SK-N-SH treated with all-trans-retinoic acid at 6 μM for 48 hours (cell line): ENCODE measurements around the gene LYSET.

ENCODE experiments used
- ATAC-seq: fragments of 200-7000 bp; cut with Tn5 transposase; 3 replicates; pipeline ENCODE4 v1.9.1; 2020; ENCODE audit warnings: mild to moderate bottlenecking, moderate library complexity
- ARNTL ChIP-seq: fragments of 450-650 bp; formaldehyde crosslinking; IDR thresholded peaks from 2 replicates; pipeline ENCODE4 v1.5.0; 2020; ENCODE audit warnings: low read depth, mild to moderate bottlenecking, moderate library complexity, borderline replicate concordance
- BACH2 ChIP-seq: fragments of 250-450 bp; sonication (Bioruptor Pico); IDR thresholded peaks from 2 replicates; pipeline ENCODE4 v1.9.0; 2021; ENCODE audit warnings: mild to moderate bottlenecking, borderline replicate concordance
- CREB5 ChIP-seq: fragments of 250-450 bp; sonication (Bioruptor Pico); IDR thresholded peaks from 2 replicates; pipeline ENCODE4 v1.5.1; 2020; ENCODE audit warnings: low read depth, mild to moderate bottlenecking, moderate library complexity
- CSDC2 ChIP-seq: fragments of 250-450 bp; sonication (Bioruptor Pico); IDR thresholded peaks from 2 replicates; pipeline ENCODE4 v1.5.0; 2020; ENCODE audit warnings: mild to moderate bottlenecking, moderate library complexity
- CSRNP3 ChIP-seq: fragments of 250-450 bp; sonication (Bioruptor Pico); IDR thresholded peaks from 2 replicates; pipeline ENCODE4 v1.5.1; 2021; ENCODE audit warnings: mild to moderate bottlenecking, moderate library complexity
- ESRRG ChIP-seq: fragments of 250-450 bp; sonication (Bioruptor Pico); IDR thresholded peaks from 2 replicates; pipeline ENCODE4 v1.6.1; 2021; ENCODE audit warnings: mild to moderate bottlenecking
- GLIS3 ChIP-seq: fragments of 250-450 bp; sonication (Bioruptor Pico); IDR thresholded peaks from 2 replicates; pipeline ENCODE4 v1.5.0; 2020; ENCODE audit warnings: mild to moderate bottlenecking, moderate library complexity
- ISL1 ChIP-seq: fragments of 250-450 bp; sonication (Bioruptor Pico); IDR thresholded peaks from 2 replicates; pipeline ENCODE4 v2.1.2; 2022; ENCODE audit warnings: mild to moderate bottlenecking, moderate library complexity
- OSR1 ChIP-seq: fragments of 250-450 bp; sonication (Bioruptor Pico); IDR thresholded peaks from 2 replicates; pipeline ENCODE4 v1.8.0; 2022; ENCODE audit warnings: moderate library complexity, mild to moderate bottlenecking, inconsistent platforms
- PATZ1 ChIP-seq: fragments of 250-450 bp; sonication (Bioruptor Pico); IDR thresholded peaks from 2 replicates; pipeline ENCODE4 v1.8.0; 2020; ENCODE audit warnings: mild to moderate bottlenecking, moderate library complexity, borderline replicate concordance
- POU6F1 ChIP-seq: fragments of 250-450 bp; sonication (Bioruptor Pico); IDR thresholded peaks from 2 replicates; pipeline ENCODE4 v1.8.0; 2021; ENCODE audit warnings: low read depth, mild to moderate bottlenecking, moderate library complexity, borderline replicate concordance
- PPARA ChIP-seq: fragments of 250-450 bp; sonication (Bioruptor Pico); IDR thresholded peaks from 2 replicates; pipeline ENCODE4 v1.5.0; 2020; ENCODE audit warnings: mild to moderate bottlenecking, borderline replicate concordance
- RARB ChIP-seq: fragments of 250-450 bp; sonication (Bioruptor Pico); IDR thresholded peaks from 2 replicates; pipeline ENCODE4 v1.8.0; 2021; ENCODE audit warnings: mild to moderate bottlenecking, moderate library complexity
- SNAI2 ChIP-seq: fragments of 250-450 bp; sonication (Bioruptor Pico); IDR thresholded peaks from 2 replicates; pipeline ENCODE4 v1.5.0; 2020; ENCODE audit warnings: mild to moderate bottlenecking, moderate library complexity
- TCF4 ChIP-seq: fragments of 250-450 bp; sonication (Bioruptor Pico); IDR thresholded peaks from 2 replicates; pipeline ENCODE4 v1.8.0; 2021; ENCODE audit warnings: mild to moderate bottlenecking, moderate library complexity, borderline replicate concordance
- TOX ChIP-seq: fragments of 250-450 bp; sonication (Bioruptor Pico); IDR thresholded peaks from 2 replicates; pipeline ENCODE4 v1.8.0; 2021; ENCODE audit warnings: mild to moderate bottlenecking, moderate library complexity, borderline replicate concordance
- TSHZ2 ChIP-seq: fragments of 250-450 bp; sonication (Bioruptor Pico); IDR thresholded peaks from 2 replicates; pipeline ENCODE4 v1.5.0; 2020; ENCODE audit warnings: mild to moderate bottlenecking, moderate library complexity
- ZC3H10 ChIP-seq: fragments of 250-450 bp; sonication (Bioruptor Pico); IDR thresholded peaks from 2 replicates; pipeline ENCODE4 v1.5.1; 2021; ENCODE audit warnings: mild to moderate bottlenecking, moderate library complexity
- ZFP3 ChIP-seq: fragments of 250-450 bp; sonication (Bioruptor Pico); IDR thresholded peaks from 2 replicates; pipeline ENCODE4 v1.5.0; 2020; ENCODE audit warnings: mild to moderate bottlenecking, moderate library complexity
- ZFP30 ChIP-seq: fragments of 450-650 bp; formaldehyde crosslinking; IDR thresholded peaks from 2 replicates; pipeline ENCODE4 v1.5.0; 2022; ENCODE audit warnings: mild to moderate bottlenecking, moderate library complexity
- ZNF565 ChIP-seq: fragments of 450-650 bp; formaldehyde crosslinking; conservative IDR thresholded peaks from 2 replicates; pipeline ENCODE4 v1.5.0; 2020; ENCODE audit warnings: low read depth, mild to moderate bottlenecking, moderate library complexity
- ZNF70 ChIP-seq: fragments of 450-650 bp; formaldehyde crosslinking; IDR thresholded peaks from 2 replicates; pipeline ENCODE4 v1.5.0; 2020; ENCODE audit warnings: mild to moderate bottlenecking, moderate library complexity

Gene LYSET

GRCh38 chr14:93175492-93175891, 9.6 kb upstream of the LYSET start (continued):
- TF ChIP-seq ZFP3: no peak
- no peak for TF ChIP-seq ZNF70 (CRISPR knock-in tag)
- no peak for TF ChIP-seq ARNTL
- no peak for TF ChIP-seq GLIS3
- TF ChIP-seq PPARA (CRISPR knock-in tag): no peak

GRCh38 chr14:93183596-93184317, 1.4 kb upstream of the LYSET start:
- ATAC-seq: no peak; the same call in 2 of the 3 replicates
- TF ChIP-seq ZNF565 (CRISPR knock-in tag) (no peak), TCF4 (CRISPR knock-in tag) (no peak), CREB5 (CRISPR knock-in tag) (no peak), CSDC2 (CRISPR knock-in tag) (no peak), SNAI2 (CRISPR knock-in tag) (no peak), ISL1 (CRISPR knock-in tag) (no peak), GLIS3 (no peak), BACH2 (CRISPR knock-in tag) (no peak), RARB (CRISPR knock-in tag) (no peak), ZC3H10 (CRISPR knock-in tag) (no peak), ZFP30 (no peak), TOX (CRISPR knock-in tag) (no peak), ESRRG (CRISPR knock-in tag) (no peak)
- TF ChIP-seq, all 23 proteins: peak for 0

GRCh38 chr14:93185349-93185720, 218 bp downstream of the LYSET start:
- no peak for TF ChIP-seq OSR1
- no peak for TF ChIP-seq PATZ1
- no peak for TF ChIP-seq ISL1 (CRISPR knock-in tag)
- TF ChIP-seq TSHZ2 (CRISPR knock-in tag): no peak
- TF ChIP-seq GLIS3: no peak
- no peak for TF ChIP-seq ESRRG (CRISPR knock-in tag)
- no peak for TF ChIP-seq CSRNP3
- TF ChIP-seq RARB (CRISPR knock-in tag): no peak
- no peak for TF ChIP-seq ZFP30
- no peak for TF ChIP-seq SNAI2 (CRISPR knock-in tag)
- TF ChIP-seq ZNF70 (CRISPR knock-in tag): no peak
- TF ChIP-seq ZNF565 (CRISPR knock-in tag): no peak
- no peak for TF ChIP-seq TOX (CRISPR knock-in tag)
- TF ChIP-seq ZC3H10 (CRISPR knock-in tag): no peak
- TF ChIP-seq TCF4 (CRISPR knock-in tag): no peak
- no peak for TF ChIP-seq CSDC2 (CRISPR knock-in tag)
- no peak for TF ChIP-seq POU6F1 (CRISPR knock-in tag)
- no peak for TF ChIP-seq ZFP3
- TF ChIP-seq PPARA (CRISPR knock-in tag): no peak
- TF ChIP-seq, all 23 proteins: peak for 0
- ATAC-seq: peak; percentile 2; the same call in 2 of the 3 replicates
